Heart left ventricle (tissue), 16 donors: Measurements from ENCODE around the gene MYO5A. TPM values are rescaled to one million over a fixed set of nuclear protein-coding genes. Genes with fewer than 3 reads are reported as not detected.

Experiments
- ATAC-seq, 4 donors: fragments of 200-7000 bp; cut with Tn5 transposase; one replicate each; pipeline ENCODE4 v1.9.1; 2020 to 2022; ENCODE audit warnings: moderate library complexity in 4 of 4, mild to moderate bottlenecking in 3 of 4, moderate number of reproducible peaks in 1 of 4
- DNase-seq, 5 donors: peaks; one replicate each; pipeline ENCODE4 v3.0.0-alpha.2; 2020
- H3K27ac ChIP-seq, 12 donors: fragments of 200-600 bp; sonication (generic) in 4 of 12; one replicate each; pipeline versions ENCODE4 v1.5.0 to v1.8.0; 2016 to 2022; ENCODE audit warnings: mild to moderate bottlenecking in 2 of 12
- H3K27me3 ChIP-seq, 9 donors: fragments of 200-600 bp; sonication (generic) in 2 of 9; one replicate each; pipeline versions ENCODE4 v1.5.1 to v1.8.0; 2016 to 2022; ENCODE audit warnings: mild to moderate bottlenecking in 3 of 9
- H3K36me3 ChIP-seq, 9 donors: fragments of 200-600 bp; sonication (generic) in 2 of 9; one replicate each; pipeline versions ENCODE4 v1.5.0 to v1.8.0; 2018 to 2022; ENCODE audit warnings: mild to moderate bottlenecking in 2 of 9
- H3K4me1 ChIP-seq, 12 donors: fragments of 200-600 bp; sonication (generic) in 4 of 12; one replicate each; pipeline versions ENCODE4 v1.5.0 to v1.8.0; 2016 to 2022; ENCODE audit warnings: mild to moderate bottlenecking in 3 of 12
- H3K4me3 ChIP-seq, 12 donors: fragments of 200-600 bp; sonication (generic) in 4 of 12; one replicate each; pipeline versions ENCODE4 v1.5.0 to v1.8.0; 2017 to 2022; ENCODE audit warnings: mild to moderate bottlenecking in 9 of 12, moderate library complexity in 4 of 12
- H3K9me3 ChIP-seq, 12 donors: fragments of 200-600 bp; sonication (generic) in 4 of 12; one replicate each; pipeline versions ENCODE4 v1.5.0 to v1.8.0; 2016 to 2022; ENCODE audit warnings: mild to moderate bottlenecking in 1 of 12
- POLR2A ChIP-seq, 2 donors: fragments of 450-650 bp; IDR thresholded peaks; one replicate each; pipeline ENCODE4 v1.6.1; 2017; ENCODE audit warnings: antibody characterized with exemption in 2 of 2, mild to moderate bottlenecking in 2 of 2, moderate library complexity in 2 of 2
- WGBS, 4 donors: extraction: QIAGEN DNeasy Blood & Tissue Kit in 2 of 4; methylation state at CpG; one replicate each; pipeline versions ENCODE4 v1.1.5 to v1.1.7; 2013 to 2018; 5-methylcytosine and 5-hydroxymethylcytosine counted together
- intact Hi-C, 10 donors: fragments of 100-400 bp; cut with DNase I; formaldehyde crosslinking; loops; one replicate each; pipeline versions ENCODE4 v1.11.1 to v1.14.2; 2022
- polyA plus RNA-seq, 2 donors: library from polyadenylated mRNA; stranded (reverse); fragments of 200-250 nt; gene quantifications; one replicate each; pipeline ENCODE4 v1.2.3, GENCODE V29; 2013
- total RNA-seq, 9 donors: library from RNA; depleted of rRNA in 2 of 9; stranded (reverse); fragments of >200 nt in 2 of 9; fragmentation: NEBNext Ultra II Directional in 3 of 9; extraction: Animal tissue kit (Norgen Biotek cat#: 25700) in 3 of 9; gene quantifications; one replicate each; pipeline versions ENCODE4 v1.1.0 to v1.2.4, GENCODE V29; 2016 to 2023
- TF ChIP-seq, protein P1 (sequence below), 12 donors: fragments of 200-600 bp; sonication (generic) in 4 of 12; IDR thresholded peaks; one replicate each; pipeline versions ENCODE4 v1.5.0 to v1.8.0; 2018 to 2022; ENCODE audit warnings: antibody characterized with exemption in 12 of 12, mild to moderate bottlenecking in 5 of 12
- donor health status: ischemic (EF 13 %, LVEDD 7.1; RV severe dilation, severe dysfunction).
- donor health status: healthy with polysubstance abuse.
- donor health status: DM: no; HTN: yes; CAD: no.
- donor health status: DM: no; HTN: no; CAD: no.
- donor health status: ischemic (EF 25% LVEDD 6.9; RV normal size, moderate dysfunction).
- donor health status: ischemic (EF 25% LVEDD 5.7; RV mildly dilated, moderate dysfunction).
- donor health status: healthy.
- donor health status: DM: yes; HTN: yes; CAD: no.
- donor health status: ischemic (EF 35%, LVEDD 5.7; RV mildly dilated, moderate dysfunction).
- donor health status: nonischemic (EF 11% LVEDD 7.7; RV severe dilation, severe dysfunction).
- donor health status: DM: yes; HTN: yes; CAD: no.
- donor health status: PGD.
- donor health status: ischemic (EF 29% LVEDD 5.4; RV normal size, mild dysfunction).
- donor health status: nonischemic (EF 23%, LVEDD 6.1; RV moderate dilation, normal function).

MYO5A gene
- total and polyA plus RNA-seq, 11 donors, result 3.2 to 29.6 (median 6.9) TPM

DNA sequence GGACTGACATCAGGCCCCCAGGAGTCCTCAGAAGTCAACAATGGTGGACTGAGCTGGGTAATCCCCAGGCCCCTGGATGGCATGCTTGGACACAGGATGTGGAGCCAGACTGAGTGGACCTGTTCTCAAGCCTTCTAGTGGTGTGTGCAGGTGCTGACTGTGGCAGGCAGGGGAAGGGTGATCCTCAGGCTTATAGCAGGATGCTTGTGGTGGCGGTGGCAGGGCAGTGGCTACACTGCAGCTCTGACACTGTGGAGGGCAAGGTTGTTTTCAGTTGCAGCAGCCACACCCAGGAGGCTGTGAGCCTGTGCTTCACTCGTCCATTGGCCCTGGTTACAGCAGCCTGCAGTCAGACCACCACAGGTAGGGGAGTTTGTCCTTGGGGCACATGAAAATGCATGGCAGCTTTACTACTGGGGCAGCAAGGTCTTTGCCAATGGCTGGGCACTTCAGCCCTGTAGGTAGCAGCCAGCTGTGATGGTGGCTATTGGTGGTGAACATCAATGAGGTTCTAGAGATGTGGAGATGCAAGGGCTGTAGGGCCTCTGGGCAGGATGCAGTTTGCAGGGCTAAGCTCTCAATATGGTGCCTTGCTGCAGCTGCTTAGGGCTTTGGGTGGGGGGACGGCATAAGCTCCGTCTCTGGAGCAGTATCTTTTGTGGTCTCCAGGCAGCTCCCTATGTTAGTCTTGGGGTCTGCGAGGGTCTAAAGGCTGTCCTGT lies 17.5 kb upstream of the MYO5A start:
- ATAC-seq, result peak in 3 of 4 donors; percentile 22 to 53 (median 22)
- H3K4me1 ChIP-seq, result peaks cover 0 to 6% (median 0%) of the 10 kb centered on the region in 12 donors
- peaks cover 0 to 59% (median 52%) of the 10 kb centered on the region in 9 donors for H3K36me3 ChIP-seq
- DNase-seq, result no peak
- H3K27me3 ChIP-seq, result no peaks in the 10 kb centered on the region
- peaks cover 0 to 4% (median 0%) of the 10 kb centered on the region in 12 donors for H3K9me3 ChIP-seq
- H3K4me3 ChIP-seq, result no peak overlapping the region
- no peak overlapping the region for H3K27ac ChIP-seq
- TF ChIP-seq, protein P1, sequence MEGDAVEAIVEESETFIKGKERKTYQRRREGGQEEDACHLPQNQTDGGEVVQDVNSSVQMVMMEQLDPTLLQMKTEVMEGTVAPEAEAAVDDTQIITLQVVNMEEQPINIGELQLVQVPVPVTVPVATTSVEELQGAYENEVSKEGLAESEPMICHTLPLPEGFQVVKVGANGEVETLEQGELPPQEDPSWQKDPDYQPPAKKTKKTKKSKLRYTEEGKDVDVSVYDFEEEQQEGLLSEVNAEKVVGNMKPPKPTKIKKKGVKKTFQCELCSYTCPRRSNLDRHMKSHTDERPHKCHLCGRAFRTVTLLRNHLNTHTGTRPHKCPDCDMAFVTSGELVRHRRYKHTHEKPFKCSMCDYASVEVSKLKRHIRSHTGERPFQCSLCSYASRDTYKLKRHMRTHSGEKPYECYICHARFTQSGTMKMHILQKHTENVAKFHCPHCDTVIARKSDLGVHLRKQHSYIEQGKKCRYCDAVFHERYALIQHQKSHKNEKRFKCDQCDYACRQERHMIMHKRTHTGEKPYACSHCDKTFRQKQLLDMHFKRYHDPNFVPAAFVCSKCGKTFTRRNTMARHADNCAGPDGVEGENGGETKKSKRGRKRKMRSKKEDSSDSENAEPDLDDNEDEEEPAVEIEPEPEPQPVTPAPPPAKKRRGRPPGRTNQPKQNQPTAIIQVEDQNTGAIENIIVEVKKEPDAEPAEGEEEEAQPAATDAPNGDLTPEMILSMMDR (IDR thresholded peaks at IDR 0.05), result no peak
- TF ChIP-seq POLR2A (IDR thresholded peaks at IDR 0.05), result no peak
- intact Hi-C loops, result no loop called here
- 91 to 95% (median 93%) methylated on average over 5 of the region's 5 CpGs for WGBS, 4 donors

DNA sequence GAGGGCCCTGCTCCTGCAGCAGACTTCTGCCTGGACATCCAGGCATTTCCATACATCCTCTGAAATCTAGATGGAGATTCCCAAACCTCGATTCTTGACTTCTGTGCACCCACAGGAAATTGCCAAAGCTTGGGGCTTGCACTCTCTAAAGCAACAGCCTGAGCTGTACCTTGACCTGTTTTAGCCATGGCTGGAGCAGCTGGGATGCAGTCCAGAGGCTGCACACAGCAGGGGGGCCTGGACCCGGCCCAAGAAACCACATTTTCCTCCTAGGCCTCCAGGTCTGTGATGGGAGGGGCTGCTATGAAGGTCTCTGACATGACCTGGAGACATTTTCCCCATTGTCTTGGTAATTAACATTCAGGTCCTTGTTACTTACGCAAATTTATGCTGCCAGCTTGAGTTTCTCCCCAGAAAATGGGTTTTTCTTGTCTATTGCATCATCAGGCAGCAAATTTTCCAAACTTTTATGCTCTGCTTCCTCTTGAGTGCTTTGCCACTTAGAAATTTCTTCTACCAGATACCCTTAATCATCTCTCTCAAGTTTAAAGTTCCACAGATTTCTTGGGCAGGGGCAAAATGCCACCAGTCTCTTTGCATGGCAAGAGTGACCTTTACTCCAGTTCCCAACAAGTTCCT lies 11.8 kb upstream of the MYO5A start:
- intact Hi-C loops, result no loop called here
- no peak for ATAC-seq

DNA sequence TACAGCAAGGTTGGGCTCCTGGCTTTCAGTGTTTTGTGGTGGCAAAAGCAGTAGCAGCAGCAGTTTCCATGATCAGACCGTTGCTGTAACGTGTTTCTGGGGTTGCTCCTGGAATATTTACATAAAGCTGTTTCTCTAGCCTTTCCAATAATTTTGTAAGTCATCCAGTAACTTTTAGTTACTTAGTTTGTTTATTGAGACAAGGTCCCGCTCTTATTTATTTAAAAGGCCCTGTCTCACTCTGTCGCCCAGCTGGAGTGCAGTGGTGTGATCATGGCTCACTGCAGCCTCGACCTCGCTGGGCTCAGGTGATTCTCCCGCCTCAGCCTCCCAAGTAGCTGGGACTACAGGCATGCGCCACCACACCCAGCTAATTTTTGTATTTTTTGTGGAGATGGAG lies 8.8 kb upstream of the MYO5A start:
- peaks cover 0 to 3% (median 0%) of the 10 kb centered on the region in 12 donors for H3K4me1 ChIP-seq
- H3K36me3 ChIP-seq, result no peaks in the 10 kb centered on the region
- no peak for TF ChIP-seq POLR2A (IDR thresholded peaks at IDR 0.05)
- TF ChIP-seq, protein P1 (IDR thresholded peaks at IDR 0.05), result no peak
- ATAC-seq (no peak), DNase-seq (no peak)
- WGBS, 4 donors, result 90 to 97% (median 95%) methylated on average over 8 of the region's 8 CpGs
- intact Hi-C loops, result no loop called here
- H3K27ac ChIP-seq, result no peak overlapping the region
- peaks cover 0 to 6% (median 0%) of the 10 kb centered on the region in 9 donors for H3K27me3 ChIP-seq
- no peak overlapping the region for H3K4me3 ChIP-seq
- no peaks in the 10 kb centered on the region for H3K9me3 ChIP-seq

More for the DNA sequence above, 11.8 kb upstream of the MYO5A start:
- TF ChIP-seq, protein P1 (IDR thresholded peaks at IDR 0.05), result no peak
- no peak for TF ChIP-seq POLR2A (IDR thresholded peaks at IDR 0.05)
- Histone ChIP-seq H3K27me3 (no peaks in the 10 kb centered on the region), H3K4me3 (no peak overlapping the region), H3K9me3 (peaks cover 0 to 1% (median 0%) of the 10 kb centered on the region in 12 donors), H3K36me3 (peaks cover 0 to 2% (median 0%) of the 10 kb centered on the region in 9 donors), H3K27ac (no peak overlapping the region), H3K4me1 (peaks cover 0 to 3% (median 0%) of the 10 kb centered on the region in 12 donors)
- WGBS, 4 donors, result 86 to 93% (median 89%) methylated on average over 3 of the region's 3 CpGs
- DNase-seq, result no peak

DNA sequence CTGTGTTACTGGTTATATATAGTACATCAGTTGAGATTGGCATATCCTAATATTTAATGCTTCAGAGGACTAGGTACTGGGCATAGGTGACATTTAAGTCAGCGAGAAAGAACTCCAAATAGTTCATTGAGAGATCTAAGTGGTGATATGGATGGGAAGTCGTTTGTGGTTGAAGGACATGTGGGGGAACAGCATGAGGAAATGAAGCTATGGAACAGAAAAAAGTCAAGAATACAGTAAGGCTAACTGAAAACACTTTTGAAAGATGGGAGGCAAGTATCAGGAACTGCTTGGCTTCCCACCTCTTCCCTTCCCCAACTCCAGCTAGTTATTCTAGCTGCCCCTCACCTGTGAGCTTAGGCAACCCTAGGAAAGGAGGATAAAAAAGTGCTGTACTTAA lies 3.7 kb upstream of the MYO5A start:
- WGBS, 4 donors, result 64 to 68% (median 66%) methylated on average over 2 of the region's 2 CpGs
- Histone ChIP-seq H3K4me1 (peaks cover 0 to 19% (median 13%) of the 10 kb centered on the region in 12 donors), H3K4me3 (no peak overlapping the region), H3K27me3 (peaks cover 0 to 11% (median 0%) of the 10 kb centered on the region in 9 donors), H3K27ac (no peak overlapping the region), H3K36me3 (no peaks in the 10 kb centered on the region), H3K9me3 (no peaks in the 10 kb centered on the region)
- intact Hi-C loops, result no loop called here
- ATAC-seq, result no peak
- DNase-seq, result no peak
- no peak for TF ChIP-seq POLR2A (IDR thresholded peaks at IDR 0.05)
- TF ChIP-seq, protein P1 (IDR thresholded peaks at IDR 0.05), result no peak
